HG02759 (cell line): Measurements from ENCODE around the gene DNAJC5G.
"Not testable (repeated sequence)": the region's sequence is repeated elsewhere in the genome, so short reads cannot be mapped to it uniquely, and the experiment has no call there.

Experiments used
- ATAC-seq: cut with Tn5 transposase; IDR thresholded peaks from one replicate; pipeline ENCODE4 v1.9.1; 2021; ENCODE audit warnings: mild to moderate bottlenecking, moderate library complexity; ENCODE audit not compliant: unreplicated experiment

The DNAJC5G gene

DNA sequence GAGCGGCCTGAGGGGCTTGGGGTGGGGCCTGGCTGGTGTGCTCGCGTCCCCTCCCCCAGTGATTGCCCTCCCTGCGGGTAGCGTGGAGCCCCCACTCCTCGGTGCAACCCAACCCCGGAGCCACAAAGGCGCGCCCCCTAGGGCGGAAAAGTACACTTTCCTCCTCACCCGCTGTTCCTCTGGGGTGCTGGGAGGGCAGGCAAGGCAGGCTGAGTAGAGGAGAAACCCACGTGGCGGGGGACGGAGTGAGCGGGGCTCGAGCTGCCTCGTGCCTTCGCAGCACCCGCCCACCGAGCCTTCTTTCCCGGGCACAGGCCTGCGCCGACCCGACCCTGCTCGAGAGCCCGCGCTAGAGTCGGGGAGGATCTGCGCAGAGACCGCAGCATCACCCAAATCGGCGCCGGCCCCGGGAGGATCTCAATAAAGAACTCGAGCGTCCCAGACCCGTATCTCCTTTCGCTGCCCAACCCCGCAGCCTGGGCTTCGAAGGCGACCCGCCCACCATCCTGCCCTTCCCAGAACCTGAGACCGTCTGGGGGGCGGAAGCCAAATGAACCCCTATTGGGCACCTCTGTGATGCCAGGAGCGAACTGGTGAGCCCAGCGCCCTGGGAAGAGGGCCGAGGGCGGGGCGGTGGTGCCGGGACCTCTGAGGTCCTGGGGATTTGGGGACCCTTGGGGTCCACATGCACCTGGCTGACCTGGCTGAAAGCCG lies 31.5 kb downstream of the DNAJC5G start:
- no peak for ATAC-seq

- ATAC-seq = no peak
Measured at GRCh38 chr2:27307287-27307544, 32.0 kb downstream of the DNAJC5G start.

GRCh38 chr2:27307545-27308358 lies 32.5 kb downstream of the DNAJC5G start:
- ATAC-seq = no peak

GRCh38 chr2:27308359-27308881 lies 33.2 kb downstream of the DNAJC5G start, which contains the start of gene UCN:
Gene UCN, minus strand, starts transcription at chr2:27308445. Its CDS starts 550 bp downstream, at chr2:27307895.
- no peak for ATAC-seq

DNA sequence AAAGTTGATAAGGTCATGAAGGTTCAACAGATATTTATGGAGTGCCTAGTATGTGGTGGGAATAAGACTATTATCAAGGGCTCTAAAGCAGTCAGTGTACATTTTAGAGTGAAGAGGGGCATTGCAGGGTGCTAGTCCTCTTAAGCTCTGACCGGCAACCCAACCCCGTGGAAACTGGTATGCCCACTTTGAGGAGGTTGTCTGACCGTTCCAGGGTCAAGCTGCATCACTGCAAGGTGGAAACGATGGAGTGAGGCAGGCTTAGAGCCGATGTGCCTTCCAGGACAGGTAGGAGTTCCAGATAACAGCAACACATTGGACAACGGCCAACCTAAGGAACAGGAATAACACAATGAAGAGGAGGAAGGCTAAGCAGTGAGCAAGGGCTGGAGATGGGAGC lies 34.4 kb downstream of the DNAJC5G start:
- no peak for ATAC-seq

- no peak for ATAC-seq
Measured at GRCh38 chr2:27312152-27312551, 36.9 kb downstream of the DNAJC5G start.

- ATAC-seq = no peak
Measured at GRCh38 chr2:27313882-27314645, 38.8 kb downstream of the DNAJC5G start.

GRCh38 chr2:27314709-27315108 lies 39.5 kb downstream of the DNAJC5G start:
- ATAC-seq = no peak

- no peak for ATAC-seq
Measured at GRCh38 chr2:27315122-27315521, 39.9 kb downstream of the DNAJC5G start.

GRCh38 chr2:27316655-27317412 lies 41.6 kb downstream of the DNAJC5G start:
- no peak for ATAC-seq

GRCh38 chr2:27319839-27320238 lies 44.6 kb downstream of the DNAJC5G start:
- ATAC-seq = not testable (repeated sequence)

- ATAC-seq = no peak
Measured at GRCh38 chr2:27320958-27321543, 45.8 kb downstream of the DNAJC5G start.

- no peak for ATAC-seq
Measured at GRCh38 chr2:27322301-27322765, 47.1 kb downstream of the DNAJC5G start.

DNA sequence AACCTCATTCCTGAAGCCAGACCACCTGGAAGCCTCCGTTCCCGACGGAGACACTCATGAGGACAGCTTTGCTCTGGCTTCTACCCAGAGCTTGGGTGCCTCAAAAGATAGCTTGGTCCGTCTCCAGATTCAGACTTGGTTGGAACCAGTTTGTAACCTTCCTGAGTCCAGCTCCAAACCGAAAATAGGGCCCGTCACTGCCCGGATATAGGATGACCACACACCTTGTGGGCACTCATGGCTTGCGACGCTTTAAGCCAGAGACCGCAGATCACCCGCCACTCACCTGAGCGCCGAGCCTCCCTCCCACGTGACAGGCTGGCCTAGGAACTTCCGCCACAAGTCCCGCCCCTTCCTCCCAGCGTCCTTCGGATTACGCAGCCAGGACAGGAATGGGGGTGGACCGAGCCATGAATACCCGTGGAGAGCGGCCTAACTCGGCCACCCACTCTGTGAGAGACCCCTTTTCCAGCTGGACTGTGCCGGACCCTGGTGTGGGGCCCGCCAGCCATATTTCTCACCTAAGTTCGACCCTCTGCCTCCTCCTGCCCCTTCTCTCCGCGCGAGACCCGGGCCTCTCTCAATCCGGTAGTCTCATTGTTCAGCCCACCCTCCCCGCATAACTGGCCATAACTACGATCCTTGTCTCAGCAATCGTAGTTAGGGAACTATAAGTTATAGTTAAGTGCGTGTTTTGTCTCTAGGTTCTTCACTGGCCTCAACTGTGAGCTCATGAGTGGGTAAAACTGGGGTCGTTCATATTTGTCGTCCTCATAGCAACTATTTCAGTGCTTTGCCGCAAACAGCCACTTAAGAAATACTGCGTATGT lies 47.7 kb downstream of the DNAJC5G start, which contains the start of gene MPV17:
TSS of gene MPV17 (minus strand) at position 332 of the 830 bp plus-strand sequence. CDS start 580 bp downstream, outside the sequence.
- peak; percentile 95 for ATAC-seq

DNA sequence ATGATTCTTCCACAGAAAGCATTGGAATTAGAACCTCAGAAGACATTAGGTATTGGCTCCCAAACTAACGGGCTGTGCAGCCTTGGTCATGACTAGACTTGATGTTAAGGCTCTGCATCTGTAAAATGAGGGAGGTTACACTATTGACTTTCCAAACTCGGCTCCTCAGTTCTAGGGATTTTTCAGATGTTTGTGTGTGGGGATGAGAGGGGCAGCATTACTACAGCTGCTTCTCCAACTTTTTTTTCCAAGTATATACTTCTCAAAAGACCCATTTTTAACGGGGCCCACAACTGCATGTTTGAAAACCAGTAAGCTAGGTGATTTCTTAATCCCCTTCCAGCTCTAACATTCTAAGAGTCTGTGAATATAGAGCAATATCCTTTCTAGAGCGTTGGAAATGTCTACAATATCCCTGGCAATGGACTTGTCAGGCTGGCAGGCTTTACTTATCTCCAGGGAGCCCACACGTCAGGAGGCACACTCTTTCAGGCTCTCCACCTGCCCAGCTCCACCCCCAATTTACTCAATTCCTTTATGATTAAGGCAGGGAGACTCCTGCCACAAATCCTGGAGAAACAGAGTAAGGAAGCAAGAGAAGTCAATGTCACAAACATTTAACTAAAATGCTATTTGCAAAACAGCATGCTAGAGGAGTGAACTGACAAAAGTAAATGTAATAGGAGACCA lies 48.5 kb downstream of the DNAJC5G start:
- no peak for ATAC-seq

- no peak for ATAC-seq
Measured at GRCh38 chr2:27324720-27325119, 49.5 kb downstream of the DNAJC5G start.
